Stimulated activated naive CD4-positive, alpha-beta T cell treated with Interleukin-2 at 50 U/mL for 16 hours (primary cell): ENCODE results near the gene SCN2A.

Experiments
- DNase-seq: peaks from one replicate; lab custom pipeline; 2025; lab: John Stamatoyannopoulos, UW

SCN2A gene

DNA sequence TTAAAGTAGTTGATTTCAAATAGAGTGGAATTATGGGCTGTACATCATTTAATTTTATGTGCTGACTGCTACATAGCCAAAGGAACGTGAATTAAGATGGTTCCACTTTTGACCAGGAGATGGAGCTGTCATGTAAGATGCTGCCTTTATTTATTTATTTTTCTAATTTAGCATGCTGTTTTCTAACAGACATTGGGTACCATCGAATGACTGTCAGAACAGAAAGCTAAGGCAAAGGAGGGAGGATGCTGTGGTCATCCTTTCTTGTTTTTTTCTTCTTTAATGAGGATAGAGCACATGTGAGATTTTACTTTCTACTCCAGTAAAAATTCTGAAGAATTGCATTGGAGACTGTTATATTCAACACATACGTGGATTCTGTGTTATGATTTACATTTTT lies at the start of gene SCN2A:
SCN2A (plus strand) TSS at position 185 of the 400 bp plus-strand sequence. CDS start 56,410 bp downstream, outside the sequence.
- DNase-seq = no peak

DNA sequence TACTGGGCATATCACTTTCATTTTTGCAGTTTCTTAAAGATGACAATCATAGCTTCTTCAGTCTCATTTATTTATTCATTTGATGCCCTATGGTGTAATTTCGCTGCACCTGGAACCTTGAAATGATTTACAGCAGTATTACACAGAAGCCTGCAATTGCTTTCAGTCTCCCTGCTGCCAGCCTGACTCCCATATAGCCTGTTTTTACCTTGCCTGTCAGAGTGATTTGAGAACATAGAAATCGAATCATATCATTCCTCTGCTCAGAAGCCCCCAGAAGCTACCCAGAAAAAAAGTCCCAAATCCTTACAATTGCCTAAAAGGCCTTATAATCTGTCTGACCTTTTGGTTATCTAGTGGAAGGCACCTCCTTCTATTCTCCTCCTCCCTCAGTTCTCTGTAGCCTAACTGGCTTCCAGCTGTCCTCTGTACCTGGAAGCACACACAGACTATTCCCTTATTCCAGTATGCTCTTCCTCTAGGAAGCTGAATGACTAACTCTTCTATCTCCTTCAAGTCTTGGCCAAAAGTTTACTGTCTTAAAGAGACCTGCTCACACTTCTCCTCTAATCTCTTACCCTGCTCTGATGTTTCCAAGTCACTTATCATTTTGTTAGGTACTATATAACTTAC lies 48.0 kb upstream of the SCN2A start:
- DNase-seq = no peak

GRCh38 chr2:165192729-165193128 lies 46.5 kb upstream of the SCN2A start:
- DNase-seq = no peak

DNA sequence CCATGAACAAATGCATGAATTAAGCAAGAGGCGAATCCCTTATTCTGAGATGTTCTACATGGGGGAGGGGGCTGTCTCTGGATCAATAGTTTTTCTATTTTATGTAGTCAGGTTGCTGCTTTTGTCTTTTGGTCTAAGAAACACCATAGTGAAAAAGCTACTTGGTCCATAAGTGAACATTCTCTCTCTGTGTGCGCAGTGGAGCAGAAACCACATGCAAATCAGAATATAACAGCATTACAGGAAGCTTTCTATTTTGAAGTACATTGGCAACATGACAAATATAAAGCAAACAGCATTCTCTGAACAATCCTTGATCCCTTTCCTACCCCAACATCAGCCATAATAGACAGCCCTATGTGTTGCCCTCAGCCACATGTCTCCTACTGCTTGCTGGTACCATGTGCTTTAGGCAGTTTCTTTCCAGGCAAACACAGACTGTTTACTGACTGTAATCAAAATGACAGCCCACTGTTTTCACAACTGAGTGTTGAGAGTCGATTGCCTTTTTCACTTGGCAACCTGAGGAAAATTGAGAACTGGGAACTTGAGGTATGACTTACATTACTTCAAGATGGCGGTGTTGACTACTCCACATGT lies 45.9 kb upstream of the SCN2A start:
- no peak for DNase-seq

GRCh38 chr2:165196411-165196810 lies 42.8 kb upstream of the SCN2A start:
- no peak for DNase-seq

DNA sequence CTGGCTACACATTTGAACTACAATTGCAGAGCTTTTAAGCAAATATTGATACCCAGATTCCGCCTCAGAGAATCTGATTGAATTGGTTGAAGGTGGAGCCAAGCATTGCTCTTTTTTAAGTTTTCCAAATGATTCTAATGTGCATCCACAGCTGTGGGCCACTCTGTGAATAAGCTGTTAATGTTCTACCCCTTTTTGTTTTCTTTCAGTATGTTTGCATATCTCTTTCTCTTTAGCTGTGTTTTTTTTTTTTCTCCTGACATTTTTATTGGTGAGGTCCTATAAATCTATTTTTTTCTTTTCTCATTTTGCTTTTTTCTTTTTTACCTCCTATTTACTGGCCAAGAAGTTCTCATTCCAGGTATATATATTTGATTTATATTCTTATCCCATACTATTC lies 41.9 kb upstream of the SCN2A start:
- no peak for DNase-seq

DNA sequence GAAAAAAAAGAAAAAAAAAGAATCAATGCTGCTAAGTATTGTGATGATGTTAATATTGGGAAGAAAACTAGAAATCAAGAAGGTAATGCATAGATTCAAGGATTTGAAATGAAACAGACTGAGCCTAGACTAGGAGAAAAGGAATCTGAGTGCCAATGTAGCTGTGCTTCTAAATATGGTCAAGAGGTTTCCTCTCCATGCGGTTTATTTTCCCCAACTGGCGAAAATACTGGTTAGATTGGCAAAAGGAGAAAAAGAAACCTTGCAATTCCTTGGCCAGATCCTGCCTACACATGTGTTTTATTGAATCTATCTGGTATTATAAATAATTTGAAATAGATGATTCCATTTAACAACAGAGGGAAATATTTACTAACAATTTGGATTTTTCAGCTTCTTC lies 41.0 kb upstream of the SCN2A start:
- DNase-seq = no peak

DNA sequence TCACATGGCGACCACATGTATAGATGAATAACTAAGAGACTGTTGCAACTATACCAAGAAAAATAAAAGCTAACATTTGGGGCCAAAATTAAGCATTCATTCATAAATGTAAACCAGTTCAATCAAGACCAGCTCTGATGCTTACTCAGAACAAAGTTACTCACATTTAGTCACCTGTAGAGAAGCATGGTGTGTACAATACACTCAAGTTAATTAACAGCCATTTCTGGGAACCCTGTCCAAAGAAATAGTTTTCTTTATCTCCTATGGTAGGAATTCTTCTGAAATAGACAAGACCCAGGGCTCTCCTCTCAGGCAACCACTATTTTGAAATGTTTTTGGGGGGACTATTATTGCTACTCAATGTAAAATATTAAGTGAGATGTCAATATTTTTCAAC lies 37.0 kb upstream of the SCN2A start:
- DNase-seq = no peak

DNA sequence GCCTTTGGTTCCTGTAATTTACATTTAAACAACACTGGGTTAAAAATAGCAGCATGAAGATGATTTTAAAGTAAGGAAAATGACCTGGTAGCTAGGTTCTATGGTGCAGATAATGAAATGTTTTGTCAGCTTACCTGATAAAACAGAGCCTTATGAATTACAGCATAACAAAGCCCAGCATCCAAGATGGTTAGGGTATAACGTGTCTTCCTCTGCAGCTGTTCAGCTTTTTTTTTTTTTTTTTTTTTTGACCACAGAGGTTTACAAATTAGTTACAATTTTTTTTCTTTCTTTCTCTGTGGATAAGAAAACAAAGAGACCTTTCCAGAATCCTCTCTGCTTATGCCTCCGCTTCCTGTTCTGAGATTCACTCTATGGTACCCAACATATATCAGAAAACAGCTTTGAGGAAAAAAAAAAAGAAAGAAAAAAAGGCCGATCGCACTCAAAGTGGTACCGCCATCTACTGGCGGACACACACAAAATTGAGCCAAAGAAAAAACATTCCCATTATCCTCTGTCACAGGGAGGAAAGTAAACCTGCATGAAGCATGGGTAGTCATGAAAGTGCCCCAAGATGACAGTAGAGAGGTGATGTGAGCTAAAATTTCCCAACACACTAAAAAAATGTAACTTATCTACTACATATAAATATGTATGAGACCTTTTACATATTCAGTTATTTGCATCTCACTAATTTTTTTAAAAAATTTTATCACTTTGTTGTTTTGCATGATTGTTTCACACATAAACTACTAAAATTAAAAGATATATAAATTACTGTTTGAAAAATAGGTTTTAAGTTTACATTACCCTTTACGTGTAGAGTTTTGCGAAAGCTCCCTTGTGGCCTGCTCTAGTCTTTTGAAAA lies 35.3 kb upstream of the SCN2A start, which contains the start of gene SCN3A:
SCN3A (minus strand) TSS at position 362 of the 871 bp plus-strand sequence. CDS start 27,656 bp downstream, outside the sequence.
- no peak for DNase-seq

GRCh38 chr2:165205865-165206264 lies 33.3 kb upstream of the SCN2A start:
- DNase-seq = no peak

- no peak for DNase-seq
Observed at GRCh38 chr2:165208094-165208493, 31.1 kb upstream of the SCN2A start.

DNA sequence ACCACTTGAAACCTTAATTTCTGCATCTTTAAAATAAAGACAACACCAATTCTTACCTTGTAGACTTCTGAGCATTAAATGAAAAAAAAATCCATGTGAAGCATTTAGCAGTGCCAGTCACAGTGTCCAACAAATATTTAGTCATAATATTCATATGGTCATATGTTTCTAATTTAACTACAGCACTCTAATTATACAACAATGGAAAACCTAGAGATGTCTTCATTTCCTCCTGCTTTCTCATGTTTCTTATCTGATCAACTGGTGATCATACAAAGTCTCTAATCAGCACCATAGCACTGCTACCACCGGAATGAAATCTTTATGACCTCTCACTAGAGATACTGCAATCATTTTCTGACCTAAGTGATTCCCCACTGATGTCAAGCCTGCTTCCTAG lies 25.1 kb upstream of the SCN2A start:
- DNase-seq = no peak

DNA sequence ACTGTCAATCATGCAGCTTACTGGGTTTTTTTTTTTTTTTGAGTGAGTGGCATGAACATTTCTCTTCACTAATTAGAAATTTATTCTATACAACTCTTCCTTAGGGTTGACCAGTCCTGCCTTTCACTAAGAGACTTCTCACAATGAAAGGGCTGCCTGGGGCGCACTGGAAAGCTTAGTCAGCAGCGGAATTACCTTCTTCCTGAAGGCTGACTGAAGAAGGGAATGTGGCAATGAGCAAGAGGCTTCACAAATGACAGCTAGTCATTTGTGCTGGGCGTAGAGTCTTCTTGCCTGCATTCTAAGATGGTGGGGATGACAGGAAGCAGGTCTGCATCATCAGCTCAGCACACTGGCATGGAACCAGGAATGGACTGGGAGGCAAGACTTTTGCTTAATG lies 19.7 kb upstream of the SCN2A start:
- no peak for DNase-seq

DNA sequence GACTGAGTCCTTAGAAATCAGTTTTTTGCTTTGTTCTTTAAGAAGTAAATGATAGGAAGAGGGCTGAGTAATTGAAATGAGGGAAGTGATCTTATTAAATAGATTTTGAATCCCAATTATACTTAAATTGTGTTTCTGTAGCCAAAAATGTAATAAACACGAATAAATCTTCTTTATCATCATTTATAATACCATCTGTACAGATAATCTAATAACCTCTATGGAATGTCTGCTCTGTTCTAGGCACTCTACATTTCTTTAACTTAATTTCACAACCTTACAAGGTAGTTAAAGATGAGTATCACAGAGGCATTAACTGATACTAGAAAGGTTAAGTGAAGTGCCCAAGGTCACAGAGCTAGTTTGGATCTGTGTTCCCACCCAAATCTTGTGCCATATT lies 14.3 kb upstream of the SCN2A start:
- no peak for DNase-seq

GRCh38 chr2:165227571-165227970 lies 11.6 kb upstream of the SCN2A start:
- DNase-seq = no peak

- no peak for DNase-seq
Observed at GRCh38 chr2:165237056-165237455, 2.2 kb upstream of the SCN2A start.

- DNase-seq = no peak
Observed at GRCh38 chr2:165238295-165238694, 919 bp upstream of the SCN2A start.

GRCh38 chr2:165239856-165240515 lies 772 bp downstream of the SCN2A start:
- DNase-seq = no peak

- DNase-seq = no peak
Observed at GRCh38 chr2:165240916-165241315, 1.7 kb downstream of the SCN2A start.

DNA sequence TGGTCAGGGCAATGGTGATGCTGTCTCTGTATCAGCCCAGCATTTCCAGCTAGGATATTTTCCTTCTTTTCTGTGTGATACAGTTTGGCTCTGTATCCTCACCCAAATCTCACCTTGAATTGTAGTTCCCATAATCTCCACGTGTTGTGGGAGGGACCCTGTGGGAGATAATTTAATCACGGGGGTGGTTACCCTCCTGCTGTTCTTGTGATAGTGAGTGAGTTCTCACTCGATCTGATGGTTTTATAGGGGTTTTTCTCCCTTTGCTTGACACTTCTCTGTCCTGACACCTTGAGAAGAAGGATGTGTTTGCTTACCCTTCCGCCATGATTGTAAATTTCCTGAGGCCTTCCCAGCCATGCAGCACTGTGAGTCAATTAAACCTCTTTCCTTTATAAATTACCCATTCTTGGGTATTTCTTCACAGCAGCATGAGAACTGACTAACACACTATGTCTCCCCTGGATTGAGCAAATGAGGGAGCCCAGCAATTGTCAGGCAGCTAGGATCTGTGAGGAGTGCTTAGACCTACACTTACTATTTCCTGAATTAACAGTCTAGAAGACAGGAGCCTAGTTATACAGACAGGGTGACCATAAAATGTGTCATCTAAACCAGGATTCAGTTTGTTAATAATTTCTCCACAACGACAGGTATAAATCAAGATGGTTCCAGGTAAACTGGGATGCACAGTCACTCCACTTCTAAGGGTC lies 6.0 kb downstream of the SCN2A start:
- DNase-seq = no peak

DNA sequence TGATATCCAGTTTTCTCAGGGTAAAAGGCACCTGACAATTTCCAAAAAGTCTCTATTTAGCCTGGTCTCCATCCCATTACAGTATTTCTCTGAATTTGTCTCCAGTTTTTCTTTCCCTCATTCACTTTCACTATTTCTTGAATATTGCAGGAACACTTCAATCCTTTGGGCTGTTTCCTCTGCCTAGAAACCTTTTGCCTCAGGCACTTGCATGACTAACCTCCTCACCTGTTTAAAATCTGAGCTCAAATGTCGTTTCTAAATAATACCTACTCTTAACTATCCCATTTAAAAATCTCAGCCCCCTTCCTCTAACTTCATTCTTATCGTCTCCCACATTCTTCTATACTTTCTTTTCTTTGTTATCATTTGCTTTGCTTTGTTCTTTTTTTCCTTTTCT lies 9.0 kb downstream of the SCN2A start:
- DNase-seq = no peak

GRCh38 chr2:165251366-165251765 lies 12.2 kb downstream of the SCN2A start:
- no peak for DNase-seq
